Measurements from ENCODE around the gene SMCP. TPM values are rescaled to one million over a fixed set of nuclear protein-coding genes. Genes with fewer than 3 reads are reported as not detected.

SMCP gene
- total RNA-seq, 4 donors from 2014 or later: not detected

DNA sequence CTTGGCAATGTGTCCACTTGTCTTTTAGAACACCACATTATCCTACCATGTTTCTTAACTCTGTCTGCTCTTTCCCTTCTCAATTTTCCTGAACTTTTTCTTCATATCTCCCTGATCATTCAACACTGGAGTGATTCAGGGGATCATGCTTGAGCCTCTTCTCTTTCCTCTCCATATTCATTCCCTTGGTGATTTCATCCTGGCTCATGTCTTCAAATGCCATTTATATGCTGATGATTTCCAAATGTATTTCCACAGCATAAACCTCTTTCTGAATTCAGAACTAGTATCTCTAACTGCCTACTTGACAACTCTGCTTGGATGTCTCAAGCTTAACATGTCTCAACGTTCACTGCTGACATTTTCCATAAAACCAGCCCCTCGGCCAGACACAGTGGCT, 21.8 kb downstream of the SMCP start:
- TF ChIP-seq, protein P1, sequence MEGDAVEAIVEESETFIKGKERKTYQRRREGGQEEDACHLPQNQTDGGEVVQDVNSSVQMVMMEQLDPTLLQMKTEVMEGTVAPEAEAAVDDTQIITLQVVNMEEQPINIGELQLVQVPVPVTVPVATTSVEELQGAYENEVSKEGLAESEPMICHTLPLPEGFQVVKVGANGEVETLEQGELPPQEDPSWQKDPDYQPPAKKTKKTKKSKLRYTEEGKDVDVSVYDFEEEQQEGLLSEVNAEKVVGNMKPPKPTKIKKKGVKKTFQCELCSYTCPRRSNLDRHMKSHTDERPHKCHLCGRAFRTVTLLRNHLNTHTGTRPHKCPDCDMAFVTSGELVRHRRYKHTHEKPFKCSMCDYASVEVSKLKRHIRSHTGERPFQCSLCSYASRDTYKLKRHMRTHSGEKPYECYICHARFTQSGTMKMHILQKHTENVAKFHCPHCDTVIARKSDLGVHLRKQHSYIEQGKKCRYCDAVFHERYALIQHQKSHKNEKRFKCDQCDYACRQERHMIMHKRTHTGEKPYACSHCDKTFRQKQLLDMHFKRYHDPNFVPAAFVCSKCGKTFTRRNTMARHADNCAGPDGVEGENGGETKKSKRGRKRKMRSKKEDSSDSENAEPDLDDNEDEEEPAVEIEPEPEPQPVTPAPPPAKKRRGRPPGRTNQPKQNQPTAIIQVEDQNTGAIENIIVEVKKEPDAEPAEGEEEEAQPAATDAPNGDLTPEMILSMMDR (IDR thresholded peaks at IDR 0.05): no peak

DNA sequence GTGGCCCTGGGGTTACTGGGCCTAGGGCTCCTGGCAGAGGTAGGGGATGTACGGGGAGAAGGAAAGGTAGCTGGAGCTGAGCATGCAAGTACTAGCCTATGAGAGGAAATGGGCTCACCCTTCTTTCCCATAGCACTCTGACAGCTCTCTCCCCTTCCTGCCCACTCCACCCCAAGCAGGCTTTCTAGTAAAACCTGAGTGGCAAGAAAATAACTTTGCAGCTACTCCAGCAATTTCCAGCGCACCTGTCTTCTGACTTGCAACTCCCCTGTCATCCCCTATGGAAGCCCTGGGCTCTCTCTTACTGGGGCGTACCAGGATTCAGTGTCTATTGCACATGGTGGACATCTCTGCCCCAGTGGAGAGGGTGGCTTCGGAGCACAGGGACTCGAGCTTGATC, 23.5 kb downstream of the SMCP start:
- DNase-seq (ENCODE audit: low spot score in 2 of 2): peak in 1 of 2 donors; percentile 49
- 29% methylated on average over 5 of the region's 5 CpGs for WGBS
- H3K4me3 ChIP-seq: no peak overlapping the region
- peaks cover 42% of the 10 kb centered on the region for H3K4me1 ChIP-seq
- H3K36me3 ChIP-seq: no peaks in the 10 kb centered on the region
- H3K9me3 ChIP-seq: no peaks in the 10 kb centered on the region
- H3K27ac ChIP-seq: peak overlapping the region; percentile 69
- H3K27me3 ChIP-seq: no peaks in the 10 kb centered on the region
- TF ChIP-seq POLR2A (IDR thresholded peaks at IDR 0.05): no peak
- TF ChIP-seq, protein P1 (IDR thresholded peaks at IDR 0.05): no peak
- TF ChIP-seq EP300 (IDR thresholded peaks at IDR 0.05): no peak
- no peak for TF ChIP-seq POLR2AphosphoS5 (IDR thresholded peaks at IDR 0.05)

More for the DNA sequence above, 21.8 kb downstream of the SMCP start:
- Histone ChIP-seq H3K4me1 (peaks cover 29% of the 10 kb centered on the region), H3K9me3 (no peaks in the 10 kb centered on the region), H3K27ac (no peak overlapping the region), H3K27me3 (no peaks in the 10 kb centered on the region), H3K4me3 (no peak overlapping the region), H3K36me3 (no peaks in the 10 kb centered on the region)
- no peak for DNase-seq (ENCODE audit: low spot score in 2 of 2)
- WGBS: 61% methylated on average over 2 of the region's 2 CpGs

DNA sequence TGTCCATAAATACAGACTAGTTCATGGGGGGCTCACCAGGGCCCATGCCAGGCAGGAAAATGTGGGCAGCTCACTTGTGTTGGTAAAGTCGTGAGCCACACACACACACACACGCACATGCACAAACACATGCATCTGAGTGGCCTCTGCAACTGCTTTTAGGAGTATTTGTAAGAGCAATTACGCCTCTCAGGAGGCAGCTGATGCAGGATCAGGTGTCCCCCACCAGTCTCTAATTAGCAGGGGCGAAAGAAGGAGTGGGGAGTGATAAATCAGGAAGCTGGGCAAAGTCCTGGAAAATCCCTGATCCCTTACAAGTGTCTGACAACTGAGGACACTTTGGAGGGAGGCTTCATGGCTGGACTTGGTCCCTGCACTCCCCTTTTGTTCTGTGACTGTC, 24.5 kb downstream of the SMCP start:
- DNase-seq (ENCODE audit: low spot score in 2 of 2): no peak
- no peak for TF ChIP-seq POLR2A (IDR thresholded peaks at IDR 0.05)
- TF ChIP-seq, protein P1 (IDR thresholded peaks at IDR 0.05): no peak
- no peak for TF ChIP-seq POLR2AphosphoS5 (IDR thresholded peaks at IDR 0.05)
- TF ChIP-seq EP300 (IDR thresholded peaks at IDR 0.05): no peak
- Histone ChIP-seq H3K27me3 (no peaks in the 10 kb centered on the region), H3K27ac (peak overlapping the region; percentile 19), H3K4me1 (peaks cover 50% of the 10 kb centered on the region), H3K4me3 (no peak overlapping the region), H3K9me3 (no peaks in the 10 kb centered on the region), H3K36me3 (no peaks in the 10 kb centered on the region)
- 68% methylated on average over 3 of the region's 4 CpGs for WGBS

DNA sequence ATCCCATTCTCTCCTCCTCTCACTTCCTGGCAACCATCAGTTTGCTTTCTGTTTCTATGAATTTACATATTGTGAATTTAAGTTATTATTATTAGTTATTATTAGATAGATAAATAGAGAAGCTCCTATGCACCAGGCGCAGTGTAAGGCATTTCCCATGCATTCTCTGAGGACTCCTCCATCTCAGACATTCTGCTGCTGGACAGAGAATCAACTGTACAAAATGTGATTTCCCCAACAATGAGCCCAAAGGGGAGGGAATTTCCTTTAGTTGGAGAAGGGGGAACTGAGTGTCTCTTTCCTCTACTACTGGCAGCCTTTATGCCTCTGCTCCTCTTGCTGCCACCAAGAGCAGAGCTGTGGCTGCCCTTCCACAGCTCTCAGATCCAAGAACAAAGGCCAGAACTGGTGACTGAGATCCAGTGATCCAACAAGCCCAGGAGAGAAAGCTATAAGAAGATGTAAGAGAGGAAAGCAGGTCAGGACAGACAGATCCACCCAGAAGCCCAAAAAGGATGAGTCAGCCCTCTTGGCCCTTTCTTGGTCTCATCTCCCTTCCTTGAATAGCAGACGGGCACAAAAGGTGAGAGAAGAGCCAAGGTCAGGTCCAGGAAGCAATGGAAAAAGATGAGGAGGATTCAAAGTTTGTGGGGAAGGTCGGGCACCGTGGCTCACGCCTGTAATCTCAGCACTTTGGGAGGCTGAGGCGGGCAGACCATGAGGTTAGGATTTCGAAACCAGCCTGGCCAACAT, 26.7 kb downstream of the SMCP start:
- 77% methylated on average over 7 of the region's 7 CpGs for WGBS
- no peak for DNase-seq (ENCODE audit: low spot score in 2 of 2)

DNA sequence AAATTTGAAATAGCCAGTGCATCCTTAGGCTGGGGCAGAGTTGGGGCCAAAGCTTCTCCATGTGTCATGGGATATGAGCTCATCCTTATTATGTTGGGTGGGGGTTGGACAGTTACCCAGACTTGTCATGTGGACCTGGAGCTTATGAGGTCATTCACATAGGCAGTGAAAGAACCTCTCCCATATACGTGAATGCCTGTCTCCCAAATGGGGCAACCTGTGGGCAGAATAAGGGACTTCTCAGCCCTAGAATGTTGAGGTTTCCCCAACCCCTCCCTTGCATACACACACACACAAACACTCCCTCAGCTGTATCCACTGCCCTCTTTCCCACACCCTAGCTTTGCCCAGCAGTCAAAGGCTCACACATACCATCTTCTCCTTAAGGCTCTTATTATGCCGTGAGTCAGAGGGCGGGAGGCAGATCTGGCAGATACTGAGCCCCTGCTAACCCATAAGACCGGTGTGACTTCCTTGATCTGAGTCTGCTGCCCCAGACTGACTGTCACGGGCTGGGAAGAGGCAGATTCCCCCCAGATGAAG, 28.0 kb downstream of the SMCP start:
- WGBS: 29% methylated on average over 5 of the region's 5 CpGs
- Histone ChIP-seq H3K27me3 (peaks cover 7% of the 10 kb centered on the region), H3K4me1 (peaks cover 48% of the 10 kb centered on the region), H3K4me3 (no peak overlapping the region), H3K27ac (peak overlapping the region; percentile 70), H3K9me3 (no peaks in the 10 kb centered on the region), H3K36me3 (no peaks in the 10 kb centered on the region)
- peak in 1 of 3 donors; percentile 7 for TF ChIP-seq POLR2AphosphoS5 (IDR thresholded peaks at IDR 0.05)
- TF ChIP-seq, protein P1 (IDR thresholded peaks at IDR 0.05): no peak
- no peak for DNase-seq (ENCODE audit: low spot score in 2 of 2)

More for the DNA sequence above, 26.7 kb downstream of the SMCP start:
- no peaks in the 10 kb centered on the region for H3K36me3 ChIP-seq
- no peak for TF ChIP-seq POLR2AphosphoS5 (IDR thresholded peaks at IDR 0.05)
- TF ChIP-seq POLR2A (IDR thresholded peaks at IDR 0.05): no peak
- TF ChIP-seq EP300 (IDR thresholded peaks at IDR 0.05): no peak
- TF ChIP-seq, protein P1 (IDR thresholded peaks at IDR 0.05): no peak
- H3K4me3 ChIP-seq: no peak overlapping the region
- no peaks in the 10 kb centered on the region for H3K9me3 ChIP-seq
- H3K27ac ChIP-seq: peak overlapping the region; percentile 70
- H3K4me1 ChIP-seq: peaks cover 52% of the 10 kb centered on the region
- H3K27me3 ChIP-seq: no peaks in the 10 kb centered on the region
